HG03439 (cell line): ENCODE data around the gene RTL10.

ENCODE experiments used
- ATAC-seq: cut with Tn5 transposase; IDR thresholded peaks from one replicate; pipeline ENCODE4 v1.9.1; 2021; ENCODE audit warnings: mild to moderate bottlenecking, moderate library complexity; ENCODE audit not compliant: unreplicated experiment

The RTL10 gene

DNA sequence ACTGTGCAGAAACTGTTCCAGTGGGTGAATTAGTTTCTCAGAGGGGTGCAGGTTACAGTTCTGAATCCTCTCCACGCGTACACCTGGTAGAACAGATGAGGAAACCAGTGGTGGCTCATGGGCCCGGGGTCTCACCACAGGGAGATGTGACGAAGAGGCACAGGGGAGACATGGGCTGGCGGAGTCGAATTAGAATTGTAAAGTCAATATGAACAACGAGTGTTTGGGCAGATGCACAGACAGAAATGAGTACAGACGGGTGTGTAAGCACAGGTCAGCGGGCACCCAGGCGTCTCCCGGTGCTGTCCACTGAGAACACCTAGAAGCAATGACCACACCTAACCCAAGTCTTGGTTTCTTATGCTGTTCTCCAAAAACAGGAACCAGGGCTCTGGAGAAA lies 41.8 kb downstream of the RTL10 start:
- ATAC-seq: no peak

DNA sequence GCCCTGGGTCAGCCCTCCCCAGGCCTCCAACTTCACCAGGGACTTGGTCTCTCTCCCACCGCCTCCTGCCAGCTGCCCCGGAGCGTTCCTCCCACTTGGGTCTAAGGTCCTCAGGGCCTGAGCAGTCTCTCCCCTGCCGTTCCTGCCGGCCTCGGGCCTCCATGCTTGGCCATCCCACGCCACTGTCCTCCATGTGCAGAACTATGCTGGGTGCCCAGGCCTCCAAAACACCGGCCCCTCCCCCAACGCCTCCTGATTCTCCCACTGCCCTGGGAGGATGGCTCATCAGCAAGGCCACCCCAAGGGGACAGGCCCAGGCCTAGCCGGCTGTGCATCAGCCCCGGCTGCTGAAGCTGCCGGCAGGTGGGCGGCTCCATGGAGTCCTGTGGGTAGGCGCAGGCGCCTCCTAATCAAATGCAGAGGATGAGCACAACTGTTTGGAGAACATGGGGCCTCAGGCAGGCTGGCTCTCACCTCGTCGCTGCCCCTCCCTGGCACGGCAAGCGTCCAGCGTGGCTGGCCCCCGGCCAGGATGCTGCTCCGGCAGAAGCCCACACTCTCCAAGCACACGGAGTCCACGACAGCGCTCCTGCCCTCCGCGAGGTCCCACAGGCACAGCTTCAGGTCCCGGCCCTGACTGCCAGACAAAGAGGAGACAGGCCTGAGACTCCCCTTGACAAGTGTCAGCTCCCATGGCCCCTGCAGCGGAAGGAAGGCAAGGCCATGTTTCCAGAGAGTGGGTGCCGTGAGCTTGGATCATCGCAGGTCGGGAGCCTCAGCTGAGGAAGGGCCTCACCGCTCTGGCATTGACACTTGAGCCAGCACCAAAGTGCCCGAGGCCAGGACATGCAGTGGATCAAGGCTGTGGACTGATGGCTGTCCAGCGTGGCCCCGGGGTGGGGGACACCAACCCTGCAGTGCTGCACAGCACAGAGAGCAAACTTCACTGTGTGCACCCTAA lies 42.6 kb downstream of the RTL10 start:
- no peak for ATAC-seq

DNA sequence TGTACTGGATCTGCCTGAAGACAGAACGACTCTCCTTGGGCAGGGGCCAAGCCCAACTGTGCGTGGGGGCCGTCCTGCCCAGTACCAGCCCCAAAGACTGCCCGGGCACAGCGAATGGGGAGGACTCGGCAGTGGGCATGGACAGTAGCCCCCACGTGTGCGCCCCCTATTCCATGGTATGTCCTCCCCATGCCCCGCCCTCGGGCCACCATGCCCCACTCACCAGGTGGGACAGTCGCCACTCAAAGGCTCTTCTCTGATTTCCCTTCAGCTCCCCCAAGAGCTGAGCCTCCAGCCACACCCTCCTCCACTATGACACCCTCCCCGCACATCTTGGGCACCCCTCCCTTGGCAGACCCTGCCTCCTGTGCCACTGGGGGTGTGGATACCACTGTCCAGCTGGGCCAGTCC lies 43.5 kb downstream of the RTL10 start:
- no peak for ATAC-seq

DNA sequence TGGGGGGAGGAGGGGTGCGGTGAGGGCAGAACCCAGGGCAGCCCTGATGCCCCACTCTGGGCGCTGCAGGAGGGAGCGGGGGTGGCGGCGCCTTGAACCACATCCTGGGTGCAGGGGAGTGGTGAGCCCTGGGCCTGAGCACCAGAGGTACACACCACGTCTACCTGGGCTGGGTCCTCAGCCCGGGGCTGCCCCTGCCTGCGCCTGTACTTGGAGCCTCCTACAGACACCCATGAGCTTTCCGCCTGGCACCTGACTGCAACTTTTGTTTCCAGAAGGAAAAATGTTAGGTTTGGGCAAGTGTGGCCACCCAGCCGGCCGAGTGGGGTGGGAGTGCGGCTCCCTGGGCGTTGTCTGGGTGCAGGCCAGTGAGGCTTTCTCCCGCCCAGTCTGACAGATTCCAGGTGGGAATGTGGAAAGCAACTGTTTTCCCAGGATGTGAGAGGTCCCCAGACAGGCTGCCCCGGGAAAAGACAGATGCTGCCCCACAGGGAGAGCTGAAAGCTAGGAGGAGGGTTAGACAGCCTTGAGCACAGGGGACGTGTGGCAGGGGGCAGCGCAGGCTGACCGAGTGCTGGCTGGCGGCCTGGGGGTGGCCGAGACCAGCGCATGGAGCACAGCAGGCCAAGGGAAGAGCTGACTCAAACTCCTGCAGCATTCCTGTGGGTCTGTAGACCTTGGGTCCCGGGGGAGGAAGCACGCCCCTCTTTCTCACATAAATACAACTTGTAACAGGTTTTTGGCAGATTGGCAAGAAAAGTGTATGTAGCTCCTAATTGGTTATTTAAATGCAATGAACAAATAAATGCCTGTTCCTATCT lies 44.1 kb downstream of the RTL10 start:
- ATAC-seq: no peak

DNA sequence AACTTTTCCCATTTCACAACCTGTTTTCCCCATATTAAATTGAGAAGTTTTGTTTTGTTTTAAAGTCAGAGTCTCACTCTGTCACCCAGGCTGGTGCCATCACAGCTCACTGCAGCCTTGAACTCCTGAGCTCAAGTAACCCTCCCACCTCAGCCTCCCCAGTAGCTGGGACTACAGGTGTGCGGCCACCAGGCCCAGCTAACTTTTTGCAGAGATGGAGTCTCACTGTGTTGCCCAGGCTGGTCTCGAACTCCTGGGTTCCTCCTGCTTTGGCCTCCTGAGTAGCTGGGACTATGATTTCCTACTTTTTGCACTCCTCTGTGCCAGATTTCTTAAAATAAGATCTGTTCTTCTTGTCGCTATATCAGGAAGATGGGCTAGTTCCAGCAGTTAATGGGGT lies 44.9 kb downstream of the RTL10 start:
- ATAC-seq: no peak

DNA sequence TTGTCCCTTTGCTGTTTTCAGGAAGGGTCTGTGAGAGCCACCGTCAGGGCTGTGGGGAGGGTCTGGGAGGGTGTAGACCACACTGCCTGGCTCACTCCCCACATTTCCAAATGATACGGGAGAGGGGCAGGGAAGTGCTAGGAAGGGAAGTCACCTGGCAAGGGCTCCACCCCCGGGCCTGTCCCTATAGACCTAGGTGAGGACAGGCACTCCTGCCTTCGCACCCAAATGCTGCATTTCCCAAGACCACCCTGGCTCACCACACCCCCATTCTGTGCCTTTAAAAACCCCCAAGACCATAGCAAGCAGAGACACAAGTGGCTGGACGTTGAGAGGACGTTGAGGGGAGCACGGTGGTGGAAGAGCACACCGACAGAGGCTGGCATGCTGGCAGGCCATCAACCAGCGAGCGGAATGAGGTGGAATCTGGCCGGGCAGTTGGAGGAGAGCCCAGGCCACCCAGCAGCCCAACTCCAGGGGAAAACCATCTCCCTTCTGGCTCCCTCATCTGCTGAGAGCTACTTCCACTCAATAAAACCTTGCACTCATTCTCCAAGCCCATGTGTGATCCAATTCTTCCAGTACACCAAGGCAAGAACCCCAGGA lies 45.7 kb downstream of the RTL10 start:
- ATAC-seq: no peak

DNA sequence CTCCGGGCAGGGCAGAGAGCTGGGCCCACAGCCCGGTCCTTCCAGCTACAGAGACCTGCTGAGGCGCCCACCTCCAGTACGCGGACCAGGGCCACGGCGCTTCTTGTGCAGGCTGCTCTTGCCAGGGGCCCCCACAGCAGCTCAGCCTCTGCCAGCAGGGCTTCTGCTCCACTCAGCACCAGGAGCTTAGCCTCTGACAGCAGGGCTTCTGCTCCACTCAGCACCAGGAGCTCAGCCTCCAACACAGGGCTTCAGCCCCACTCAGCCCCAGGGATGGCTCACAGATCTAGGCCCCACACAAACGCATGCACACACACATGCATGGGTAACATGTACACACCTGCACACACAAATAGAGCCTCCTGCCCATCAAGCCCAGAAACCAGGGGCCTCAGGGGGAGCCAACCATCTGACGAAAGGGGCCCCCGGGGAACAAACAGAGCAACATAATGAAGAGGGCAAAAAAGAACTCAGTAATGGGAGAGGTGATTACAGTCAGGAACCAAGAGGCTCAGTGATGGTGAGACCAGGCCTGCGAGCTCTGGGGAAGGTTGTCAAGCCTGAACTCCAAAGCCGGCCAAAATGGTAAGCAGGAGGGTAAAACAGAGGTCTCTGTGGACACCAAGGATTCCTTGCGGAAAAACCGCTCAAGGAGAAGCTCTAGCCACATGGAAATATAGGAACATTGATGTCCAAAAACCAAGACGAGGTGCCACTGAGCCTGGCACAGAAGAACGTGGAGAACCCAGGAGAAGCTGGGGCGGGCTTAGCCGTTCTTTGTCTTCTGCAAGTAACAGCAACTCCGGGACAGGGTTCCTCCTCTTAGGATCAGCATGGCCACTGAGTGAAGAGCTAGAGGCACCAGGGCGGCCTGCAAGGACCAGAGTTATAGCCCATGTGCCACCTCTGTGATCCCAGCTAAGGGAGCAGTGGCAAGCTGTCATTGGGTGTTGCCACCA lies 46.5 kb downstream of the RTL10 start:
- ATAC-seq: no peak

DNA sequence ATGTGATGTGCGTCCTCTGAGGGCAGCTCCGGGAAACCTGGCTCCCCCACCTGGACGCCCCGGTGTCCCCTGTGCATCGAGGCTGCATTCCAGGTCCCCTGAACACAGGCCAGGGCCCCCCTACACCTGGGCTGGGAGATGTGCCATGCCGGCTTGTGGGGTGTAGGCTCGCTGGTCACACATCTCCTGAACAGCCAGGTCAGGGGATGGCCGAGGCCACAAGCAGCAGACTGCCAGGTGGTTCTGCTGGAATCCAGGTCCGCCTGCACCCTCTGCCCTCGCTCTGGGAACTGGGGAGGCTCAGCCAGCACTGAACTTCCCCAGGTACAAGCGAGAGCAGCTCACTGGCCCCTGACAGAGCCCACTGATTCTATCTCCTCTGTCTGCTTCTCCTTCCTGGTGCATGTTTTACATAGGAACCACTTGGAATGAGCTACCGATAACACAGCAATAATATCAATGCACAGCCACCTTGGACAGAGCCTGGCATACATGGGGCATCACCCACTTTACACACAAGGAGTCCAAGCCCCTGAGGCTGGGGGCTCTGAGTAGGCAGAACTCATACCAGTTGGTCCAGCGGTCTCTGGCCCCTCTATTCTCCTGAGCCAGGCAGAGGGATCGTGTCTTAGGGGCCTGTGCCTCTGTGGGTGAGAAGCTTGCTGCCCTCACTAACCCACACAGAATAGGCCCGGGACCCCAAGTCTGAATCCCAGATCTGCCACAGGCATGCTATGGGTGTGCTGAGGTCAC lies 47.3 kb downstream of the RTL10 start:
- no peak for ATAC-seq

DNA sequence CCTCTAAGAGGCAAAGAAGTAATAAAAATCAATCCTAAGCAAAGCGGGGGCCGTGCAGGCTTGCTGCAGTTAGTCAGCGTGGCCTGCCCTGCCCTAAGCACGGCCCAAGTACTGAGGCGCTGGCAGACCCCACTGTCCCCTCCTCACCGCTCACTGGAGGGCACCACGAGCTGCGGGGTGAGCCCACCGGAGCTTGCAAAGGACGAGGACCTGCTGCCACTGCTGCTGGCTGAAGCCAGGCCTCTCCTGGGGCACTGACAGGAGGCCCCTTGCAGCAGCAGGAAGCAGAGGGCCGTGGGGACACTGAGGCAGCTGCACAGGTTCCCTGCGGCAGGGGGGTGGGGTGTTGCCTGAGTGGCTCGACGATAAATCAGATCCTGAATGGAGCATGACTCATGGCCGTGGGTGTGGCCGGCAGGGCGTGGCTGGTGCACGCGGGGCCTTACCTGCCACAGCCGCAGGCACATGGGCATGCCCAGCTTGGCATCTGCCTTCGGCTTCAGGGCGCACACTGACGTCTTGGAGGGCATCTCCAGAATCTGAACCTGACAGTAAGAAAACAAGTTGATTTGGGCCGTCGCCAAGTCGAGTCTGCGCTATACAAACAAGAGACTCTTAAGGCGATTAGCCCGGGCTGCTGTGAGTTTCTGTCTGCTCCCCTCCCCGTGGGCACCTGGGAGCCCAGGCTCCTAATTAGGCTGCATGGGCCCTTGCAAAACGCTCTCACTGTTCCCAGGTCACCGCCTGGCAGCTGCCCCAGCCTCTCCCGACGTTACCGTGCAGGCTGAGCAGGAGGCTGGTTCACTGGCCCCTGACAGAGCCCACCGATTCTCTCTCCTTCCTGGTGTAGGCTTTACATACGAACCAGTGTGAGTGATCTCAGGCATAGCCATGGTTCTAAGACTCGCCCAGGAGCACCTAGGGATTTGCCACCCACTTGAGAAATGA lies 48.2 kb downstream of the RTL10 start:
- no peak for ATAC-seq

DNA sequence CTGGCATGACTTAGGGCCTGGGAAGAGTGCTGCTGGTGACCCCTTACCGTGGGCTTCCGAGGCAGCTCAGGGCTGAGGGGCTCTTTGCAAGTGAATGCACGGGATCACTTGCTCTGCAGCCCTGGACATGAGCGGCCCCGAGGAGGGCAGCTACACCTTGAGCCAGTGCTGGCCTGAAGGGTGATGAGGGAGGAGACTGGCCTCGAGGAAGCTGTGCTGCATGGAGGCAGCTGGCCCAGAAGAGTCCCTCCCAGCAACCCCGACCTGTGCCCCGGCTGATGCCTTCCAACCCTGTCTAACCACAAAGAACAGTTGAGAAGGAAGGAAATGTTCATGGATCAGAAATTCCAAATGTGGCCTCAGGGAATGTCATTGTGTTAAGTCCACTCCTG lies 48.9 kb downstream of the RTL10 start:
- ATAC-seq: no peak
